ENCODE results near the gene FXYD1.

- no peak for TF ChIP-seq CTCF (IDR thresholded peaks at IDR 0.05; ENCODE audit: low read length)
- TF ChIP-seq EZH2phosphoT487 (IDR thresholded peaks at IDR 0.05; ENCODE audit: low read length) = no peak
- TF ChIP-seq EZH2 (optimal IDR thresholded peaks at IDR 0.05; ENCODE audit: low read depth, low read length) = no peak
These were observed 27.6 kb upstream of the FXYD1 start for GRCh38 chr19:35110974-35111373.
